ENCODE measurements around the gene ZCCHC9.

- no peak for TF ChIP-seq CTCF (IDR thresholded peaks at IDR 0.05)
- no peak for TF ChIP-seq POLR2AphosphoS5 (IDR thresholded peaks at IDR 0.05)
- TF ChIP-seq EP300 (IDR thresholded peaks at IDR 0.05), result no peak
- TF ChIP-seq POLR2A (IDR thresholded peaks at IDR 0.05), result no peak
Measured at GRCh38 chr5:81361600-81361999, 60.2 kb downstream of the ZCCHC9 start.

All from gastroesophageal sphincter (tissue), 3 donors.